Hepatocyte (in vitro differentiated cells): ENCODE results near the gene IDH2. TPM values are rescaled to one million over a fixed set of nuclear protein-coding genes. Genes with fewer than 3 reads are reported as not detected.

Experiments
- DNase-seq: peaks from one replicate; pipeline ENCODE4 v3.0.0-alpha.2; 2016; ENCODE audit warnings: low spot score
- H2AFZ ChIP-seq: fragments of 200-600 bp; sonication (generic); 2 replicates; pipeline ENCODE4 v1.6.0; 2016; ENCODE audit warnings: antibody characterized with exemption, mild to moderate bottlenecking
- H3K27ac ChIP-seq: fragments of 200-600 bp; sonication (generic); 2 replicates; pipeline ENCODE4 v1.5.1; 2016; ENCODE audit warnings: mild to moderate bottlenecking
- H3K27me3 ChIP-seq: fragments of 200-600 bp; sonication (generic); 2 replicates; pipeline ENCODE4 v1.6.1; 2016
- H3K36me3 ChIP-seq: fragments of 200-600 bp; sonication (generic); replicated peaks from 2 replicates; pipeline ENCODE4 v1.5.1; 2016; ENCODE audit warnings: low read depth; ENCODE audit not compliant: insufficient read depth
- H3K4me1 ChIP-seq: fragments of 200-600 bp; sonication (generic); 2 replicates; pipeline ENCODE4 v1.5.1; 2016; ENCODE audit warnings: mild to moderate bottlenecking, moderate library complexity; ENCODE audit not compliant: insufficient read depth
- H3K4me2 ChIP-seq: fragments of 200-600 bp; sonication (generic); 2 replicates; pipeline ENCODE4 v1.6.0; 2016
- H3K4me3 ChIP-seq: fragments of 200-600 bp; sonication (generic); 2 replicates; pipeline ENCODE4 v1.5.1; 2016; ENCODE audit warnings: mild to moderate bottlenecking
- H3K79me2 ChIP-seq: fragments of 200-600 bp; sonication (generic); 2 replicates; pipeline ENCODE4 v1.6.0; 2017; ENCODE audit warnings: mild to moderate bottlenecking
- H3K9me2 ChIP-seq: fragments of 200-600 bp; sonication (generic); replicated peaks from 2 replicates; pipeline ENCODE4 v1.6.0; 2017; ENCODE audit warnings: mild to moderate bottlenecking; ENCODE audit not compliant: insufficient read depth
- H3K9me3 ChIP-seq: fragments of 200-600 bp; sonication (generic); 2 replicates; pipeline ENCODE4 v1.5.1; 2016; ENCODE audit warnings: low read depth, mild to moderate bottlenecking
- H4K20me1 ChIP-seq: fragments of 200-600 bp; sonication (generic); 2 replicates; pipeline ENCODE4 v1.6.0; 2016; ENCODE audit warnings: mild to moderate bottlenecking; ENCODE audit not compliant: insufficient read depth, poor library complexity, severe bottlenecking
- CTCF ChIP-seq: fragments of 200-600 bp; sonication (generic); IDR thresholded peaks from 2 replicates; pipeline ENCODE4 v1.5.1; 2016; ENCODE audit warnings: antibody characterized with exemption, mild to moderate bottlenecking; ENCODE audit not compliant: poor library complexity
- EZH2 ChIP-seq: fragments of 200-600 bp; sonication (generic); IDR thresholded peaks from 2 replicates; pipeline ENCODE4 v1.6.1; 2016; ENCODE audit warnings: antibody characterized with exemption, mild to moderate bottlenecking, borderline replicate concordance
- EZH2phosphoT487 ChIP-seq: fragments of 200-600 bp; sonication (generic); IDR thresholded peaks from one replicate; pipeline ENCODE4 v1.6.1; 2018; ENCODE audit warnings: antibody characterized with exemption, mild to moderate bottlenecking, low read depth, moderate library complexity; ENCODE audit not compliant: unreplicated experiment, severe bottlenecking
- WGBS: methylation state at CpG from one replicate; pipeline ENCODE4 v1.1.6; 2016; ENCODE audit warnings: low lambda C conversion rate; ENCODE audit errors: missing lambda C conversion rate; 5-methylcytosine and 5-hydroxymethylcytosine counted together
- polyA plus RNA-seq: library from polyadenylated mRNA; unstranded; fragments of >200 nt; fragmentation: Nextera tagmentation; extraction: Ambion mirVana; gene quantifications from 2 replicates; pipeline ENCODE4 v1.2.1, GENCODE V29; 2016
- total RNA-seq: library from RNA; depleted of rRNA; stranded (reverse); fragments of >200 nt; gene quantifications from 2 replicates; pipeline ENCODE4 v1.2.3, GENCODE V29; 2014

Gene IDH2
- total and polyA plus RNA-seq, 2 experiments from 2014 or later = 163 to 327 TPM

- DNase-seq = no peak
- no peaks in the 10 kb centered on the region for H3K9me2 ChIP-seq
- no peaks in the 10 kb centered on the region for H3K79me2 ChIP-seq
- H3K9me3 ChIP-seq = no peaks in the 10 kb centered on the region
- no peak overlapping the region for H3K4me2 ChIP-seq
- H3K4me3 ChIP-seq = no peak overlapping the region
- no peaks in the 10 kb centered on the region for H3K36me3 ChIP-seq
- no peak for TF ChIP-seq EZH2
- no peak for TF ChIP-seq EZH2phosphoT487
- TF ChIP-seq CTCF = no peak
- H3K4me1 ChIP-seq = no peaks in the 10 kb centered on the region
- no peaks in the 10 kb centered on the region for H3K27me3 ChIP-seq
- H2AFZ ChIP-seq = no peak overlapping the region
- H3K27ac ChIP-seq = no peak overlapping the region
- H4K20me1 ChIP-seq = no peaks in the 10 kb centered on the region
Observed at GRCh38 chr15:90119367-90119766, 17.1 kb upstream of the IDH2 start.

- Histone ChIP-seq H3K27ac (no peak overlapping the region), H3K4me1 (no peaks in the 10 kb centered on the region), H3K27me3 (no peaks in the 10 kb centered on the region), H3K9me2 (no peaks in the 10 kb centered on the region), H3K4me3 (no peak overlapping the region), H3K36me3 (no peaks in the 10 kb centered on the region), H3K79me2 (no peaks in the 10 kb centered on the region), H3K4me2 (no peak overlapping the region), H4K20me1 (no peaks in the 10 kb centered on the region), H2AFZ (no peak overlapping the region), H3K9me3 (no peaks in the 10 kb centered on the region)
- no peak for TF ChIP-seq CTCF
- no peak for TF ChIP-seq EZH2
- no peak for TF ChIP-seq EZH2phosphoT487
- DNase-seq = no peak
- 89% methylated on average over 2 of the region's 2 CpGs for whole genome bisulfite sequencing
Observed at GRCh38 chr15:90115783-90116182, 13.5 kb upstream of the IDH2 start.

GRCh38 chr15:90114451-90114901 lies 12.2 kb upstream of the IDH2 start:
- WGBS = 92% methylated on average over 2 of the region's 2 CpGs

More at GRCh38 chr15:90114451-90114901, 12.2 kb upstream of the IDH2 start:
- H3K27me3 ChIP-seq = no peaks in the 10 kb centered on the region
- no peaks in the 10 kb centered on the region for H3K4me1 ChIP-seq
- no peaks in the 10 kb centered on the region for H4K20me1 ChIP-seq
- no peak for TF ChIP-seq EZH2phosphoT487
- TF ChIP-seq CTCF = no peak
- TF ChIP-seq EZH2 = no peak
- no peak overlapping the region for H3K27ac ChIP-seq
- no peak overlapping the region for H2AFZ ChIP-seq
- no peak for DNase-seq
- H3K9me3 ChIP-seq = no peaks in the 10 kb centered on the region
- H3K9me2 ChIP-seq = no peaks in the 10 kb centered on the region
- no peak overlapping the region for H3K4me2 ChIP-seq
- H3K36me3 ChIP-seq = no peaks in the 10 kb centered on the region
- no peak overlapping the region for H3K4me3 ChIP-seq
- H3K79me2 ChIP-seq = no peaks in the 10 kb centered on the region
